HPDE6-E6E7 (cell line): Measurements from ENCODE around the gene GRPEL2.

Experiments used
- DNase-seq: peaks from one replicate; pipeline ENCODE4 v3.0.0; 2011; ENCODE audit warnings: missing footprints; ENCODE audit errors: extremely low spot score

GRPEL2 gene

GRCh38 chr5:149357370-149358293, 12.3 kb downstream of the GRPEL2 start, which contains the start of gene PCYOX1L:
Gene PCYOX1L (plus strand): TSS chr5:149358046. CDS start chr5:149358069, 23 bp downstream.
- peak; percentile 99 for DNase-seq

- DNase-seq: no peak
Measured at GRCh38 chr5:149358294-149358651, 13.0 kb downstream of the GRPEL2 start.

- DNase-seq: no peak
Measured at GRCh38 chr5:149358868-149359495, 13.7 kb downstream of the GRPEL2 start.

- no peak for DNase-seq
Measured at GRCh38 chr5:149360272-149360671, 15.0 kb downstream of the GRPEL2 start.

GRCh38 chr5:149362541-149362940, 17.2 kb downstream of the GRPEL2 start:
- DNase-seq: no peak

- no peak for DNase-seq
Measured at GRCh38 chr5:149363358-149363757, 18.1 kb downstream of the GRPEL2 start.

- no peak for DNase-seq
Measured at GRCh38 chr5:149363936-149364335, 18.6 kb downstream of the GRPEL2 start.

- DNase-seq: no peak
Measured at GRCh38 chr5:149364719-149365118, 19.4 kb downstream of the GRPEL2 start.

GRCh38 chr5:149365418-149365817, 20.1 kb downstream of the GRPEL2 start:
- DNase-seq: no peak

- no peak for DNase-seq
Measured at GRCh38 chr5:149366169-149366729, 20.9 kb downstream of the GRPEL2 start.

- DNase-seq: peak; percentile 75
Measured at GRCh38 chr5:149367249-149367971, 22.1 kb downstream of the GRPEL2 start.

GRCh38 chr5:149367972-149368645, 22.8 kb downstream of the GRPEL2 start:
- DNase-seq: no peak

- no peak for DNase-seq
Measured at GRCh38 chr5:149370878-149371277, 25.6 kb downstream of the GRPEL2 start.

- DNase-seq: peak; percentile 73
Measured at GRCh38 chr5:149371296-149371962, 26.1 kb downstream of the GRPEL2 start.

- no peak for DNase-seq
Measured at GRCh38 chr5:149372076-149372795, 26.9 kb downstream of the GRPEL2 start.

- DNase-seq: no peak
Measured at GRCh38 chr5:149372932-149373331, 27.6 kb downstream of the GRPEL2 start.

GRCh38 chr5:149374303-149374702, 29.0 kb downstream of the GRPEL2 start:
- no peak for DNase-seq

- no peak for DNase-seq
Measured at GRCh38 chr5:149374801-149375200, 29.5 kb downstream of the GRPEL2 start.

- no peak for DNase-seq
Measured at GRCh38 chr5:149375434-149375833, 30.1 kb downstream of the GRPEL2 start.

GRCh38 chr5:149376104-149376503, 30.8 kb downstream of the GRPEL2 start:
- DNase-seq: no peak
